Activated CD4-positive, alpha-beta T cell treated with anti-CD3 and anti-CD28 coated beads, Interleukin-2, Interleukin-4, amounts not matched to agents 100 ng/mL and 50 ng/mL, durations not matched to agents 16 hours and 8 hours (primary cell): ENCODE results near the gene BCDIN3D.

Source experiments
- DNase-seq: peaks from one replicate; pipeline ENCODE4 v3.0.0-alpha.2; 2020; ENCODE audit warnings: low spot score

BCDIN3D gene

DNA sequence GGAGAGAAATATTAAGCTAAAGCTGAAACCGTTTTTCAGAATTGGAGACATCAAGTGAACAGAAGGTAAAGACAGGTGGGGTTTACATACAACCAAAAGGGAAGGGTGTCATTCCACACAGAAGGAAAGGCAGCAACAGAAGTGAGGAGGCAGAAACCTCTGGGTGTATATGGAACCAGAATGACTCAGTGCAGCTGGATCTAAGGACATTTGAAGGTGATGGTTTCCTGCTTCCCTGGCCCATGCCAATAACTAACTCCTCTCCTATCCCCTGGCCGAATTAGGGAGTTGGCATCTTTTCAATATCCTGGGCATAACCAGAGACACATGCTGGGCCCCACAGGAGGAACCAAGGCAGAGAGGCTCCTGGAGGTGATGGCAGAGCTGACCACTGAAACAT lies 23.1 kb downstream of the BCDIN3D start:
- no peak for DNase-seq

GRCh38 chr12:49818241-49818895 lies 24.5 kb downstream of the BCDIN3D start:
- DNase-seq, result no peak

GRCh38 chr12:49813131-49813530 lies 29.8 kb downstream of the BCDIN3D start:
- no peak for DNase-seq

DNA sequence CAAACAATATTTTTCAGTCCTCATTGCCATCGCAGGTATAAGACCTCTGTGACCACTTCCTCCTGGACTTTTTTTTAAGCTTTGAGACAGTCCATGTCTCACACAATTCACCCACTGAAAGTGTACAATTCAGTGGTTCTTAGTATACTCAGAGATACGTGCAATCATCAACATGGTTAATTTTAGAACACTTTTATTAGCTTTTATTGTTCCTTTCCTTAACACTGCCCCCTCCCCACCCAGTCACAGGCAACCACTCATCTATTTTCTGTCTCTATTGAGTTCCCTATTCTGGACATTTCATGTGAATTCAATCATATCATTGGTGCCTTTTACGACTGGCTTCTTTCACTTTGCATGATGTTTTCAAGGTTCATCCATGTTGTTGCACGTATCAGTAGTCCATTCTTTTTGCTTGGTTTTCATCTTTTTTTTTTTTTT lies 30.9 kb downstream of the BCDIN3D start:
- DNase-seq, result no peak

- DNase-seq, result no peak
These were observed 31.8 kb downstream of the BCDIN3D start for GRCh38 chr12:49811136-49811535.

DNA sequence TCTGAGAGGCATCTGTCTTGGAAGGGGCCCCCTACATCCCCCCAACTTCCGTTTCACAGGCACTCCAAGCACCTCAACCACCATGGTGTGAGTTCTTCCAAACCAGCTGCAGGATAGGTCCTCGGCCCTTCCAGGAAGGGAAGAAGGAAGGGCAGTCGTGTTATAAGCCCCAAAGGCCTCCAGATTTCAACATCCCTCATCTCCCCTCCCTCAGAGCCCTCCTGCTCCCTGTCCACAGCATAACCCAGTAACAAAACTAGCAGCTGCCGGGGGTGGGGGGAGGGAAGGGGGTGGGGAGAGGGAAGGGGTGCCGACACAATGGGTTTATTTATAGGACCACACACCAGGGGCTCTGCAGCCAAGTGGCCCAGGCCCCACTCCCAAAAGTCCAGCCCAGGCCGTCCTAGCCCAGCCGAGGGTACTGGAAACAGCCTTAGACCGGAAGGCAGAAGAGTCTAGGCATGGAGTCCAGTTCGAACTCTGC lies 33.0 kb downstream of the BCDIN3D start:
- no peak for DNase-seq

- no peak for DNase-seq
These were observed 33.5 kb downstream of the BCDIN3D start for GRCh38 chr12:49809381-49809905.

GRCh38 chr12:49808686-49809380 lies 34.1 kb downstream of the BCDIN3D start:
- DNase-seq, result no peak

GRCh38 chr12:49807991-49808580 lies 34.8 kb downstream of the BCDIN3D start:
- no peak for DNase-seq

DNA sequence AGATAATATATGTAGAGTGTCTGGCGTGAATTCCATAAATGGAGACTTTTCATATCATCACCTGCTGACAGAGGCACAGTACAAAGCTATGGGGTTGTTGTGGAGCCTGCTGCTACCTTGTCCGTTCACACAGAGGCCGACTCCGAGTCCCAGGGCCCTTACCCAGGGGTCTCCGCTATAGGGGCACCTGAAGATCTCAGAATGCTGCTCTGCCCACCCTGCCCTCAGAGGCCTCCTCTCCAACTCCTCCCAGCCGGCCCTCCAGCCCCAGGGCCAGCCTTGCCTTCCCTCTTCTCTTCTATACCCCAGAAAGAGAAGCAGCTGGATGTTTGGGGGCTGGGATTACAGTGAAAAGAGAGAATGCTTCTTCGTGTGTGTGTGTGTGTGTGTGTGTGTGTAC lies 36.0 kb downstream of the BCDIN3D start:
- DNase-seq, result no peak

DNA sequence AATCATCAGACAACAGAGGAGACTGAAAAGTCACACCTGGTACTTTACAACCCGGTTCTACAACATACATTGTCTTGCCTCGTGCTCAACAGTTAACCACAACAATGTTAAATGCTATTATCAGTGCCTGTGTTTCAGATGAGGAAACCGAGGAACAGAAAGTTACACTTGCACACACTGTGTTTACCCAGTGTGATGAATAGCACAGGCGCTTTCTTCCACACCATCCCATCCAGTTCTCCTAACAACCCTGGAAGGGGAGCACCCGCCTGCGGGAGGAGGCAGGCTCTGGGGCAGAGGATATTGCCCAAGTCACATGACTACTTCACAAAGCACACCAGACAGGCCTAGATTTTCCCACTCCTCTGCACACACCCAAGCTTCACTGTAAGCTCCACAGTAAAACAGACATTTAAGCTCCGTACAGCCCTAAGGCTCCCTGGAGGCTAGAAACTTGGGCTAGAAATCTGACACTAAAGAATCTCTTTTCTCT lies 36.5 kb downstream of the BCDIN3D start:
- no peak for DNase-seq

DNA sequence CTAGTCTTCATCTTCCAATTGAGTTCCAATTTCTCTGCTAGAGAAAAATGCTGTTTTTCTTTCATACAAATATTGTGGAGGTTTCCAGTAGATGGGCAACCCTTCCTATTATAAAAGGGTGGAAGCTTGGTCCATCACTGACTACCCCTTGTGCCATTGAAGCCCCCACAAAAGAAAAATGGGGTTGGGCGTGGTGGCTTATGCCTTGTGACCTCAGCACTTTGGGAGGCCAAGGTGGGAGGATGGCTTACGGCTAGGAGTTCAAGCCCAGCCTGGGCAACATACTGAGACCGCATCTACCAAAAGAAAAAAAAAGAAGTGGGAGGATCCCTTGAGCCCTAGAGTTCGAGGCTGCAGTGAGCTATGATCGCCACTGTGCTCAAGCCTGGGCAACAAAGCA lies 37.5 kb downstream of the BCDIN3D start:
- DNase-seq, result no peak

GRCh38 chr12:49804821-49805220 lies 38.1 kb downstream of the BCDIN3D start:
- no peak for DNase-seq

DNA sequence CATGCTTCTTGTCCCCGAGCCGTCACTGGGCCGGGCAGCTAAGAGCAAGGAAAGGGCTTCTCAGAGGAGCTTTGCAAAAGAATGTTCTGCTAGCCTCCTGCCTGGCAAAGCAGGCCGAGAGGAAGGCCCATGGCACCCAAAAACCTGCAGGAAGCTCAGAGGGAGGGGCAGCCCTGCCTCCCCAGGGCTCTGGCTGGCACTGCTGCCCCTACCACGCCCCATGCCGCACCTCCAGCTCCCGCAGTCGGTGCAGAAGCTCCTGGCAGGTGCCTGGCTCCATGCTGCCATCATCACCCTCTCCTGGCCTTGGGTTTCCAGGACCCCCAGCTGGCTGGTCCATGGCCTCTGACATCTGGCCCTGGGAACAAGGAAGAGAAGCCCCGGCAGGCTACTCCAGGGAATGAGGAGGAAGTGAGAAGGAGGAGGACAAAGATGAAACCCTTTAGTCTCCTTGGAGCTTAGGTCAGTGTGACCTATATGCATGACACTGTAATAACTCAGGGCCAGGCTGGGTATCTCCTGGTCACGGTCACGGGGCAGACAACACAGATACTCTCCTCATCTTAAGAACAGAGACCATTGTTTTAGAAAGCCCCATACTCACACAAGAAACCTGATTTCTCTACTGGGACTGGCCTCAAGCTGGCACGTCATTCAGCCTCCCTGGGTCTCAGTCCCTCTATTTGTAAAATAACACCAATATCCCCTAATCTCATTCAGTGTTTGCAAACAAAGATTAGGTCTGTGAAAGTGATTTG lies 39.0 kb downstream of the BCDIN3D start:
- no peak for DNase-seq

- DNase-seq, result no peak
These were observed 41.5 kb downstream of the BCDIN3D start for GRCh38 chr12:49801141-49802063.

GRCh38 chr12:49800421-49801140 lies 42.3 kb downstream of the BCDIN3D start:
- DNase-seq, result no peak

- DNase-seq, result no peak
These were observed 44.0 kb downstream of the BCDIN3D start for GRCh38 chr12:49798934-49799333.

- DNase-seq, result no peak
These were observed 44.7 kb downstream of the BCDIN3D start for GRCh38 chr12:49798248-49798647.

DNA sequence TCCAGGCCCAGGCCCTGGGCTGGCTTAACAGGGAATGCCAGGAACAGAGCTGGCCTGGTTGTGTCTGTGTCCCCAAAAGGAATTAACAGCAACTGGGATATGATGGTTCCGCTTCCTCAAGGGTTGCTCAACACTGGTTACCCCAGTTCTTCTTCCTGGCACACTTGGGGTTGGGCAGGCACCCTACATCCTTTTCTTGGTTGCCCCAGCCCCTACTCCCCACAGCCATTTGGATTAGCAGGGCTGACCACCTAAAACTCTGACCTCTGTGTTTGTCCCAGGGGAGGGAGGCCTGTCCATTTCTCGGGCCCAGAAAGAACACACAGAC lies 45.5 kb downstream of the BCDIN3D start:
- no peak for DNase-seq
